Esophagus muscularis mucosa (tissue), 4 donors: ENCODE data around the gene GPBAR1. TPM values are rescaled to one million over a fixed set of nuclear protein-coding genes. Genes with fewer than 3 reads are reported as not detected.

Experiments used
- DNase-seq: peaks from one replicate; pipeline ENCODE4 v3.0.0-alpha.2; 2017; ENCODE audit errors: extremely low spot score
- H3K27ac ChIP-seq, 4 donors: fragments of 200-600 bp; sonication (generic); replicated peaks in 1 of 4; 1 replicate in 3 of 4; 2 replicates in 1 of 4; pipeline ENCODE4 v1.5.1; 2016 to 2019; ENCODE audit warnings: mild to moderate bottlenecking in 1 of 4
- H3K27me3 ChIP-seq, 4 donors: fragments of 200-600 bp; sonication (generic); one replicate each; pipeline versions ENCODE4 v1.5.1 to v1.6.0; 2016 to 2019
- H3K36me3 ChIP-seq, 4 donors: fragments of 200-600 bp; sonication (generic); one replicate each; pipeline ENCODE4 v1.5.1; 2016 to 2019
- H3K4me1 ChIP-seq, 4 donors: fragments of 200-600 bp; sonication (generic); one replicate each; pipeline ENCODE4 v1.5.1; 2016 to 2019
- H3K4me3 ChIP-seq, 4 donors: fragments of 200-600 bp; sonication (generic); 1 replicate in 2 of 4; 2 replicates in 2 of 4; pipeline ENCODE4 v1.5.1; 2016 to 2019; ENCODE audit warnings: mild to moderate bottlenecking in 4 of 4, moderate library complexity in 1 of 4
- H3K9me3 ChIP-seq, 4 donors: fragments of 200-600 bp; sonication (generic); 1 replicate in 3 of 4; 2 replicates in 1 of 4; pipeline ENCODE4 v1.5.1; 2016 to 2019
- EP300 ChIP-seq: sonication (generic); formaldehyde crosslinking; IDR thresholded peaks from one replicate; pipeline ENCODE4 v1.6.1; 2017; ENCODE audit warnings: antibody characterized with exemption
- POLR2A ChIP-seq: fragments of 450-650 bp; IDR thresholded peaks from one replicate; pipeline ENCODE4 v1.6.1; 2017; ENCODE audit warnings: antibody characterized with exemption, moderate library complexity, mild to moderate bottlenecking, low read depth
- POLR2AphosphoS5 ChIP-seq, 2 donors: sonication (generic); formaldehyde crosslinking; IDR thresholded peaks; one replicate each; pipeline ENCODE4 v1.6.1; 2017; ENCODE audit warnings: antibody characterized with exemption in 2 of 2
- WGBS: methylation state at CpG from one replicate; pipeline ENCODE4 v1.1.5; 2018; 5-methylcytosine and 5-hydroxymethylcytosine counted together
- intact Hi-C: fragments of 100-400 bp; cut with DNase I; formaldehyde crosslinking; loops from one replicate; pipeline ENCODE4 v1.15.1; 2023
- total RNA-seq, 4 donors: library from RNA; depleted of rRNA; stranded (reverse); fragments of >200 nt; gene quantifications; one replicate each; pipeline versions ENCODE4 v1.1.0 to v1.2.1, GENCODE V29; 2016
- TF ChIP-seq, protein P1 (sequence below), 3 experiments: fragments of 200-600 bp in 2 of 3; fragments of 450-650 bp in 1 of 3; sonication (generic) in 2 of 3; IDR thresholded peaks; one replicate each; pipeline ENCODE4 v1.5.1; 2017 to 2019; ENCODE audit warnings: antibody characterized with exemption in 3 of 3, mild to moderate bottlenecking in 2 of 3, moderate library complexity in 1 of 3

Gene GPBAR1
- total RNA-seq, 4 donors from 2014 or later: 0.42 to 4.5 (median 3.9) TPM

DNA sequence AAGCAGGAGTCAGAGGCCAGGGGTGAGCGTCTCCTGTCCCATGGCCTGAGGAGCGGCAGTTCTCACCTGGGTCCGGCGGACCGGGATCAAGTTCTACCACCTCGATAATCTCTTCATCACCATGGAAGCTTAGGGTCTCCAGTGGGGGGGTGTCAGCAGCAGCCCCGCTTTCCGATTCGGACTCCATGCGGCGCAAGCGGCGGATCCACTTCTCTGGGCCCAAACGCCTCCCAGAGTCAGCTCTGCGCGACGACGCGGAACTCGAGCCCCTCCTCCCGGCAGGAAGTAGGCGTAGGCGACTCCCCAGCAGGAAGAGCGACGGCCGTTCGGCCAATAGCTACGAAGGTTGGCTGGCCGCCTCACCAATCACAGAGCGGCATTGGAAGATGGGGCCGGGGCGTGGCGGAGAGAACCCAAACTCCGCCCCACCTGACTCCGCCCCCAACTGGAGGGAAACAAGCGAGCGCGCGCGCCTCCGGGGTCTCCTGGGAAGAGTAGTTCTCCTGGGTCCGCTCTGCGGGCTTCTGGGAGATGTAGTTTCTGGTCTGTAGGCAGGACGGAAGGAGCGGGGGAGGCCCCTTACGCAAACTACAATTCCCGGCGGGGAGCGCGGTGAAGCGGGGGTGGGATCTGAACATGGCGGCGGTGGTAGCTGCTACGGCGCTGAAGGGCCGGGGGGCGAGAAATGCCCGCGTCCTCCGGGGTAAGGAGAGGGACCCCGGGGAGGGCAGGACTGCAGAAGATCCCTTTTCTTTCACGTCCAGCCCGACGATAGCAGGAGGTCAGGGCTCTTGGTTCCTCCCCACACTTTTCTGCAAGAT lies 9.3 kb downstream of the GPBAR1 start, which contains the start of the genes AAMP and PNKD:
Gene AAMP, minus strand, starts transcription at position 238 of the 821 bp plus-strand sequence. Its CDS starts 51 bp downstream, at position 187.
Gene PNKD, plus strand, starts transcription at position 620 of the 821 bp plus-strand sequence. Its CDS starts 17 bp downstream, at position 637.
- H3K4me1 ChIP-seq: peaks cover 47 to 72% (median 52%) of the 10 kb centered on the region in 4 donors
- no peaks in the 10 kb centered on the region for H3K27me3 ChIP-seq
- peaks cover 29 to 55% (median 47%) of the 10 kb centered on the region in 4 donors for H3K36me3 ChIP-seq
- no peaks in the 10 kb centered on the region for H3K9me3 ChIP-seq
- TF ChIP-seq, protein P1, sequence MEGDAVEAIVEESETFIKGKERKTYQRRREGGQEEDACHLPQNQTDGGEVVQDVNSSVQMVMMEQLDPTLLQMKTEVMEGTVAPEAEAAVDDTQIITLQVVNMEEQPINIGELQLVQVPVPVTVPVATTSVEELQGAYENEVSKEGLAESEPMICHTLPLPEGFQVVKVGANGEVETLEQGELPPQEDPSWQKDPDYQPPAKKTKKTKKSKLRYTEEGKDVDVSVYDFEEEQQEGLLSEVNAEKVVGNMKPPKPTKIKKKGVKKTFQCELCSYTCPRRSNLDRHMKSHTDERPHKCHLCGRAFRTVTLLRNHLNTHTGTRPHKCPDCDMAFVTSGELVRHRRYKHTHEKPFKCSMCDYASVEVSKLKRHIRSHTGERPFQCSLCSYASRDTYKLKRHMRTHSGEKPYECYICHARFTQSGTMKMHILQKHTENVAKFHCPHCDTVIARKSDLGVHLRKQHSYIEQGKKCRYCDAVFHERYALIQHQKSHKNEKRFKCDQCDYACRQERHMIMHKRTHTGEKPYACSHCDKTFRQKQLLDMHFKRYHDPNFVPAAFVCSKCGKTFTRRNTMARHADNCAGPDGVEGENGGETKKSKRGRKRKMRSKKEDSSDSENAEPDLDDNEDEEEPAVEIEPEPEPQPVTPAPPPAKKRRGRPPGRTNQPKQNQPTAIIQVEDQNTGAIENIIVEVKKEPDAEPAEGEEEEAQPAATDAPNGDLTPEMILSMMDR (IDR thresholded peaks at IDR 0.05): peak in 2 of 3 experiments; percentile 25 to 28
- TF ChIP-seq POLR2AphosphoS5 (IDR thresholded peaks at IDR 0.05): peak; percentile 87 to 92
- TF ChIP-seq EP300: no peak
- peak; percentile 49 for TF ChIP-seq POLR2A
- intact Hi-C loops: loop anchor here (5.0 kb wide), 1 partner anchor 127 kb away; the partner anchor contains the start of gene CTDSP1
- peak within 1 kb of the TSS; percentile 86 to 94 (median 90) for H3K4me3 ChIP-seq
- H3K27ac ChIP-seq: peak within 1 kb of the TSS; percentile 79 to 87 (median 84)
- peak; percentile 100 for DNase-seq
- under 1% methylated on average over 45 of the region's 64 CpGs for WGBS

DNA sequence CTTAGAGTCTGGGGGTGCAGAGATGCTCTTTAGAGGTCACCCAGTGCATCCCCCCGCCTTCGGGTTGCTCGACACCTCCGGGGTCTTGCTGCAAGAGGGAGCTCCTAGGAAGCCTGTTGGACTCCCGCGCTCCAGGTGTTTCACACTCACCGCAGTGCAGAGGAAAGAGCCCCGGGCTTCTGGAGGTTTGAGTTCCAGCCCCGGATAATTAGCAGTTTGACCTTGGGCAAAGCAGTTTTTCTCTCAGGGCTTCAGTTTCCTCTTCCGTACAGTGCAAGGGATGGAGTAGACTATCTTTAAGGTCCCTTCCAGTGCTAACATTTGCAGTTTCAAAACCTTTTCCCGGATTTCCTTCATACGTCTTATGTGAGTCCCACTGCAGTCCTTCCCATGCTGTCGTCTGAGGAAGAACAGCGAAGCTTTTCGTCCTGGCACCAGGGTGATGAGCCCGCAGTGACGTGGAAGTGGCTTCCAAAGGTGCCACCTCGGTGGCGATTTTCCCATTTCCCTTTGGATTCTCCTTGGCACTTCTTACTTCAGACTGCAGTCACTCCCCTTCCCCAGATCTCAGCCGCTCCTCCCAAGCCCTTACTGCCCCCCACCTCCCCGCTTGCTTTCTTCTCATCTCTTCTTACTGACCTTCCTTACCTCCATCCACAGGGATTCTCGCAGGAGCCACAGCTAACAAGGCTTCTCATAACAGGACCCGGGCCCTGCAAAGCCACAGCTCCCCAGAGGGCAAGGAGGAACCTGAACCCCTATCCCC lies 10.1 kb downstream of the GPBAR1 start:
- peaks cover 32 to 55% (median 47%) of the 10 kb centered on the region in 4 donors for H3K36me3 ChIP-seq
- no peaks in the 10 kb centered on the region for H3K27me3 ChIP-seq
- WGBS: 4% methylated on average over 21 of the region's 23 CpGs
- TF ChIP-seq, protein P1 (IDR thresholded peaks at IDR 0.05): no peak
- TF ChIP-seq POLR2A: no peak
- TF ChIP-seq EP300: no peak
- TF ChIP-seq POLR2AphosphoS5 (IDR thresholded peaks at IDR 0.05): peak in 1 of 2 donors; percentile 17
- H3K9me3 ChIP-seq: no peaks in the 10 kb centered on the region
- H3K4me1 ChIP-seq: peaks cover 47 to 80% (median 52%) of the 10 kb centered on the region in 4 donors
- H3K4me3 ChIP-seq: peak overlapping the region; percentile 86 to 94 (median 90)
- H3K27ac ChIP-seq: peak overlapping the region; percentile 73 to 79 (median 76)
- DNase-seq: no peak
- intact Hi-C loops: loop anchor here (5.0 kb wide), 1 partner anchor 126 kb away; the partner anchor contains the start of gene CTDSP1

DNA sequence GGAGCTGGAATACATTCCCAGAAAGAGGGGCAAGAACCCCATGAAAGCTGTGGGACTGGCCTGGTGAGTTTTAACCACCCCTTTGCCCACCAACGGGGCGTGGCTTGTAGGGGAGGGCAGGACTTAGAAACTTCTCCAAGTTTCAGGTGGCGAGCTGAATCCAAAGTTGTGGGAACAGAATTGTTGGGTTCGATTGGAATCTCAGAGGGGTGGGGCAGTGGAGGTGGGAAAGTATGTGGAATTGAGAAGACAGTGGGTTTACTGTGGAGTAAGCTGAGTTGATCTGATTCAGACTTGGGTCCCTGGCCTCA lies 10.6 kb downstream of the GPBAR1 start:
- TF ChIP-seq POLR2AphosphoS5 (IDR thresholded peaks at IDR 0.05): no peak
- TF ChIP-seq, protein P1 (IDR thresholded peaks at IDR 0.05): no peak
- TF ChIP-seq POLR2A: no peak
- TF ChIP-seq EP300: no peak
- DNase-seq: no peak
- no peaks in the 10 kb centered on the region for H3K27me3 ChIP-seq
- H3K27ac ChIP-seq: peak overlapping the region; percentile 73 to 79 (median 76)
- intact Hi-C loops: loop anchor here (5.0 kb wide), 1 partner anchor 126 kb away; the partner anchor contains the start of gene CTDSP1
- peaks cover 47 to 80% (median 51%) of the 10 kb centered on the region in 4 donors for H3K4me1 ChIP-seq
- no peaks in the 10 kb centered on the region for H3K9me3 ChIP-seq
- H3K36me3 ChIP-seq: peaks cover 32 to 55% (median 47%) of the 10 kb centered on the region in 4 donors
- 67% methylated on average over 4 of the region's 4 CpGs for WGBS
- peak overlapping the region; percentile 86 to 94 (median 90) for H3K4me3 ChIP-seq

DNA sequence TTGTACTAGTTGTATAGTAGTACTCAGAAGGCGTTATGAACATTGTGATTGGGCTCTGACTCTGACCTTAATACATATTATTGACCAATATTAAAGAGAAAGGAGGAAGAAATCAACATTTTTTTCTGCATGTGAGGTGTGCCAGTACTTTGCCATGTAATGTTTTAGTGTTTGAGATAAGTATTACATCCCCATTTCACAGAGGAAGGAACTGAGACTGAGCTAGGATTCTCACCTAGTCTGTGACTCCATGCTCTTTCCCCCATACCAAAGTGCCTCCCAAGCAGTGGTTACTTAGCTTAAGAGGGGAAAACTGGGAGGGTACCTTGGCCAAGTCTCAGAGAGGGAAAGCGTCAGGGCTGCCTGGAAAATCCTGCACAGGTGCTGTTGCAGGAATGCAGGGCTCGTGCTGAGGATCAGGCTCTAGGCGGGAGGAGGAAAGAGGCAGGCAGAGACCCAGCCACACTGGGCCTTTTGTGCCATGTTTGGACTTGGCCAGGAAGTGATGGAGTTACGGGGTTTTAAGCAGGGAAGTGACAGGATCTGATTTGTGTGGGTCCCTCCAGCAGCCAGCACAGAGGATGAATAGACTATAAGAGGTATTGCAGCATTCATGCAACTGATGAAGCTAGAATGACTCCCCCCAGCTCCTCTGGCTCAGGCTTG lies 11.2 kb downstream of the GPBAR1 start:
- Histone ChIP-seq H3K4me3 (peak overlapping the region; percentile 7 to 94 (median 90)), H3K36me3 (peaks cover 35 to 55% (median 47%) of the 10 kb centered on the region in 4 donors), H3K4me1 (peaks cover 47 to 77% (median 51%) of the 10 kb centered on the region in 4 donors), H3K27me3 (no peaks in the 10 kb centered on the region), H3K9me3 (no peaks in the 10 kb centered on the region), H3K27ac (peak overlapping the region; percentile 73 to 79 (median 76))
- DNase-seq: no peak
- intact Hi-C loops: loop anchor here (5.0 kb wide), 1 partner anchor 125 kb away; the partner anchor contains the start of gene CTDSP1
- TF ChIP-seq EP300 (no peak), POLR2A (no peak), POLR2AphosphoS5 (IDR thresholded peaks at IDR 0.05) (no peak)
- TF ChIP-seq, protein P1 (IDR thresholded peaks at IDR 0.05): no peak
- 62% methylated on average over 5 of the region's 5 CpGs for WGBS
